DMS53 (cell line): Measurements from ENCODE around the gene KLK7.

Experiments
- DNase-seq: peaks from one replicate; lab custom pipeline; 2025; lab: John Stamatoyannopoulos, UW

The KLK7 gene

GRCh38 chr19:50983625-50984292, at the start of gene KLK7:
TSS of gene KLK7 (minus strand) at chr19:50983917. CDS start at chr19:50982399, 1,518 bp downstream.
- DNase-seq = no peak

GRCh38 chr19:51031880-51032225, 48.1 kb upstream of the KLK7 start:
- DNase-seq = no peak

DNA sequence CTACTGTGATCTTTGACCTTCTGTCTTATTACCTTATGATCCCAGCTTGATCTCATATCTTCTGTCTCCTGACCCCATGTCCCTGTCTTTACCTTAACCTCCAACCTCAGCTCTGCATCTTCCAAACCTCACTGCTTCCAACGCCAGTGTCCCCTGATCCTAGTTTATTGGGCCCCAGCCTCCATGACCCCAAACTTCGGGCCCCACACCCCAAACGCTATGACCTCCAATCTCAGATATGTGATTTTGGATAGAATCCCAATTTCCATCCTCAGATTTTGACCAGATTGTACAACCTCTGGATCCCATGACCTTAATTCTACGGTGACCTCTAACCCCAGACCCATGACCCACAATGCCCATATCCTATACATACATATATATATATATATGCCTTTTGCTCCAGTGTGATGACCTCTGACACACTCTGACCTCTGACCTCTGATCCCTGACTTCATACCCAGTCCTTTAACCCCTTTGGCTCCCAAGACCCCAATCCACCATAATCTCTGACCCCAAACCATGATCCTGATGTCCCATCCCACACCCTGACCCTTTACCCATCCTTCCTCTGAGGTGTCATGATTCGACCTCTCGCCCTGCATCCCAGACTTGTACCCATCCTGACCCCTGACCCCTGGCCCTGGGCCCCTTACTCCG, 47.6 kb upstream of the KLK7 start:
- DNase-seq = no peak

- DNase-seq = no peak
Observed at GRCh38 chr19:51030631-51031030, 46.9 kb upstream of the KLK7 start.

- DNase-seq = peak; percentile 65
Observed at GRCh38 chr19:51029718-51030117, 46.0 kb upstream of the KLK7 start.

- DNase-seq = no peak
Observed at GRCh38 chr19:51027873-51028272, 44.2 kb upstream of the KLK7 start.

GRCh38 chr19:51027126-51027806, 43.5 kb upstream of the KLK7 start:
- DNase-seq = peak; percentile 86

DNA sequence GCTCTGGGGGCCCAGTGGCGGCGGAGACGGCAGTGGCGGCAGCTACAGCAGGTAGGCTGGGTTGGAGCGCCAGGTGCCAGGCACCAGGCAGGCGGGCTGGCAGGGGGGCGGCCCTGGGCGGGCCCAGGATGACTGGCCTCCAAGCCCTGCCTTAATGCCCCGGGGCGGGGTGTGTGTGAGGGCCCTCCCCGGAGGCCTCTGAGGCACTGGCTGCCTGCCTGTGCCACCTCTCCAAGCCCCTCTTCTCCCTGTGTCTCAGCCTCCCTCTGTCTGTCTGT, 42.8 kb upstream of the KLK7 start, which contains the start of gene KLK11:
KLK11 (minus strand) TSS at position 63 of the 278 bp plus-strand sequence. CDS start 985 bp downstream, outside the sequence.
- DNase-seq = peak; percentile 92

DNA sequence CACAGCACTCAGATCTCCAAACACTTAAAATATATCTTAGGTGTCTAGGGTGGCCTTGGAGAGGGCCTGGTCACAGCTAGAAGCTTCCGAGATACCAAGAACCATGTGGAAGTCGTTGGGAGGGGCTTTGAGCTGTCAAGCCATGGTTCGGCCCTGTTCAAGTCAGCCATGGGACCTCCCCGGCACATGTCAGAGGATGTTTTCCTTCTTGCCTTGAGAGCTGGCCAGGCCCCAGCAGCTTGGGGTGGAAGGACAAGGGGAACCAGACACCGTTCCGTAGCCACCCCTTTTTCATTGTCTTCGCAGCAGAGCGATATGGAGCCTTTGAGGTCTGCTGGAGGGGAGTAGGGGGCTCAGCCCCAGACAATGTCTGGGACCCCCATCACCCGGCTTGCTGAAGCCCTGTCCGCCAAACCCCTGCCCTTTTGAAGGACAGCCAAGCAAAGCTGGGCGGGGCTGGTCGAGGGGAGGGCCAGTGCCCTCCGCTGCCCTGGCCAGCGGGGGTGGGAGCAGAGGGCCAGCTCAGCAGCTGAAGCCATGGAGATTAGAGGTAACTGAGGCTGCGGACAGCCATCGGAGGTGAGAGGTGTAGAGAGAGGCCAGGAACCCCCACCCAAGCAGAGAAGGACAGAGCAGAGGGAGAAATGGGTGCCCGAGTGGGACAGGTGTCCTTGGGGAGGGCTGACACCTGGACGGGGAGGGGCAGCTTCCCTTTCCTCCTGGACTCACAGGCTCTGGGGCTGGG, 42.3 kb upstream of the KLK7 start:
- peak; percentile 80 for DNase-seq

DNA sequence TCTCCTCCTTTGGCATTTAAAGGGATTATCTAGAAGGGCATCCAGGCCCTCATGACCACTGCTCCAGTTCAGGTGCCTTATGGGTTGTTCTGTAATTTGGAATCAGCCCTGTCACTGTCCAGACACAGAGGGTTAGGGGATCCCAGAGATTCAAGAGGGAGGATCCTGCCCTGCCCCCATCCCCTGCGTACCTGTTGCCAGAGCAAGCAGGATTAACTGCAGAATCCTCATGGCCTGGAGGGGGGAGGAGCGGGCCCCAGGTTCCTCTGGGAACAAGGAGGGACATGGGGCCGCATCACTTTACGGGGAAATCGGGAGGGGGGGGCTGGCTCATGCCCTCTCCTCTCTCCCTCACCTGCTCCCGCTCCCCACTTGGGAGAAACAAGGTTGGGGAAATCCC, 41.7 kb upstream of the KLK7 start:
- DNase-seq = peak; percentile 83

DNA sequence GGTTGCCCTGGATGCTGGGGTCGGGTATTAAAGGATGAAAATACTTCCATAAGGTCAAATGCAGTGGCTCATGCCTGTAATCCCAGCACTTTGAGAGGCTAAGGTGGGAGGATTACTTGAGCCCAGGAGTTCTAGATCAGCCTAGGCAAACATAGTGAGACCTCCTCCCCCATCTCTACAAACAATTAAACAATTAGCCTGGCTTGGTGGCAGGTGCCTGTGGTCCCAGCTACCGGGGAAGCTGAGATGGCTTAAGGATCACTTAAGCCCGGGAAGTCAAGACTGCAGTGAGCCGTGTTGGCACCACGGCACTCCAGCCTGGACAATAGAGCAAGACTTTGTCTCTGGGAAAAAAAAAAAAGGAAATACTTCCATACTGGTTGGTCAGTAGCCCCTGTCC, 41.2 kb upstream of the KLK7 start:
- peak; percentile 93 for DNase-seq

DNA sequence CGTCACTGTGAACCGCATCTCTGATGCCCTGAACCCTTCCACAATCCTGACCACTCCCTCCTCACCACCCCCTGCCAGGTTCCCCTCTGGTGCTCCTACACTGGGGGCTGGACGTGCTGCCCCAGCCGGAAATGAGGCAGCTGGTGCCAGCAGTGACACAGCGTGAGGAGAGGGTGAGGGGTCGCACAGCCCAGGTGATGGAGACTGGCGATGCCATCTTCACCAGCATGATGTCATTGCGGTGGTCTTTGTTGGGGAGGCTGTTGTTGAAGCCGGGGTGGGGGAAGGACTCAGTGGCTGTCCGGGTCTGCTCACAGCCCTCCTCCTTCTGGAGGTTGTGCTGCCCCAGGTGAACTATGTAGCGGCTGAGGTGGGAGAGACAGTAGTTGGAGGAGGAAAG, 40.2 kb upstream of the KLK7 start:
- DNase-seq = no peak

- DNase-seq = no peak
Observed at GRCh38 chr19:51022526-51022925, 38.8 kb upstream of the KLK7 start.

DNA sequence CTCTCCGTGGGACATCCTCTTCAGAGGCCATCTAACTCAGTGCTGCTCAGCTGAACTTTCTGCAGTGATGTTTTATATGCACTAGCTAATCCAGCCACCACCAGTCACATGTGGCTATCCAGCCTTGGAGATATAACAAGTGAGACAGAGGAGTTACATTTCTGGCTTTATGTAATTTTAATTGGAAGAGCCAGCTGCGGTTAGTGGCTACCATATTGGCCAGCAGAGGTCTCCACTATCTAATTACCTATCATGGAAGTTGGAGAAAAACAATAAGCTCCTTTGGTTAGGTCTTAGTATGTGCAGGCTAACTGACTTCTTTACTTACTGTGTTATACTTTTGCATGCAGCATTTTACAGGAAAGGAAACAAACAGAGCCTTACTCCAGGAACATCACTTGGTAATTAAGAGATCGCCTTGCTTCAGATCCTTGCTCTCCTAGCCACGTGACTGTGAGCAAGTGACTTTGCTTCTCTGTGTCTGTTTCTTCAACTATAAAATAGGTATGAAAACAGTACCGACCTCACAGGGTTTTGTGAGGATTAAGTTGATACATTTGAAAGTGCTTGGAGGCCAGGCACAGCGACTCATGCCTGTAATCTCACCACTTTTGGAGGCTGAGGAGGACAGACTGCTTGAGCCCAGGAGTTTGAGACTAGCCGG, 37.4 kb upstream of the KLK7 start:
- DNase-seq = peak; percentile 87

DNA sequence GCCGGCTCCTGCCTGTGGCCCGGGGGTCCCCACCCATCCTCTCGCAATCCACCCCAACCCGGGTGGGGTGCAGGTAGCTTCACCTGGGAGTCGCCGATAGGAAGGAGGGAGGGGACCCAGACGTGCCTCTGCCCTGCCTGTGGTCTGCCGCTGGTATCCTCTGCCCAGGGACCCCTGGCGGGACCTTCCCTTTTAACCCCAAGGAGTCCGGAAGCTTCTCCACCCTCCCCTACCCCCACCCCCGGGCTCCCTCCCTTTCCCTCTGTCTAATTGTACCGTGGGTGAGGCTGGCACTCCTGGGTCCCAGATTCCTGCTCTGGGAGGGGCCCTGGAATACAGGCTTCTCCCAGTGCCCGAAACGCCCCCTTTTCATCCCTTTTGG, 35.8 kb upstream of the KLK7 start, which contains the start of gene KLK10:
KLK10 (minus strand) TSS at position 166 of the 382 bp plus-strand sequence. CDS start 579 bp downstream, outside the sequence.
- DNase-seq = no peak

DNA sequence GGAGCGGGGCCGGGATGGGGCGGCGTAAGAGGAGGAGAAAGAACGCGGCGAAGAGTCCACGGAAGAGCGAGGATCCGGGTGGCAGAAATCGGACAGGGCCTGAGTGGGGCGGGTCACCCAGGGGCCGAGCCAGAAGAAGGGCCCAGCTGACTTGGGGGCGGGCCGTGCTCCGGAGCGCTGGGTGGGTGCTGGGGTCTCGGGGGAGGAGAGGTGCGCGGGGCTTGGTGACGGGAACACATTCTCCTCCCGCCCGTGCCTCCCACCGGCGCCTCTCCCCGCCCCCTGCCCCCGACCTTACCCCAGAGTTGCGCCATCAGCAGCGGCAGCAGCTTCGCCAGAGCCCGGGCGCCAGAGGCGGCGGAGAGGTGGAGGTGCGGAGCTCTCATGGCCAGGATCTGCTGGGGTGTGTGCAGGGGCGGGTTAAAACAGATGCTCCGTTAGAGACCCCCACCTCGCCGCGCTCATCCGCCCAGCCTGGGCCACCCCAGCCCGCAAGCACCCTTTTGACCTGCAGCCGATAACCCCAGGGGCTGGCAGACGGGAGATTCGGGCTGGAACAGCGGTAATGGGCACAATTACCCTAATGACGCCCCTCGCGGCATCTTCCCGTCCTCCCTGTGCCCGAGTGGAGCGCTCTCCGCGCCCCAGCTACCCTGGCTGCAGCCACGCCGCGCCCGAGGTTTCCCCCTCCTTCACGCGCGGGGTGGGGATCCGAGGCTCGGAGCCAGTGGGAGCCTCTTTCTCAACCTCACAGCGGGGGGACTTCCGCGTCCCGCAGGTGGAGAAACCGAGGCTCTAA, 35.2 kb upstream of the KLK7 start:
- peak; percentile 70 for DNase-seq

- peak; percentile 86 for DNase-seq
Observed at GRCh38 chr19:51016798-51017683, 33.3 kb upstream of the KLK7 start.

- no peak for DNase-seq
Observed at GRCh38 chr19:51015691-51016267, 32.1 kb upstream of the KLK7 start.

DNA sequence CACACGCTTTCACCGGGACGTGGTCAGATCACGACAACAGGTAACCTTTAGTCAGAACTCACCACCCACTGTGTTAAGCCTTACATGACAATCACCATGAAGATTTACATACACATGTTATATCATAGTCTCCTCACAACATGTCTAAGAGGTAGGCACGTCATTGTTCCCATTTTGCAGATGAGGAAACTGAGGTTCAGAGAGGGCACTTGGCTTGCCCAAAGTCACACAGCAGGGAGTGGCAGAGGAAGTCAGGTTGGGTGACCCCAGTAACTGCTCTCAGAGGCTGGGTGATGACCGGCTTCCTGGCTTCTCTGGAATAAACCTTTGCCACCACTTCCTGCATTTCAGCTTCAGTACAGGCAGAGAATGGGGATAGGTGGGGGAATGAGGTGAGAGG, 30.5 kb upstream of the KLK7 start:
- no peak for DNase-seq

GRCh38 chr19:51012661-51013190, 29.0 kb upstream of the KLK7 start:
- peak; percentile 22 for DNase-seq
